Jurkat, Clone E6-1 (cell line): ENCODE data around the gene MUCL3.
"Not testable (repeated sequence)": the region's sequence is repeated elsewhere in the genome, so short reads cannot be mapped to it uniquely, and the experiment has no call there.

ENCODE experiments used
- DNase-seq: peaks from one replicate; pipeline ENCODE4 v3.0.0-alpha.2; 2011; ENCODE audit warnings: low read depth, low spot score
- H3K4me3 ChIP-seq: 2 replicates; pipeline ENCODE4 v1.5.1; 2011; ENCODE audit warnings: mild to moderate bottlenecking, low read length, control low read depth, moderate library complexity

MUCL3 gene

GRCh38 chr6:30969171-30969570, 28.4 kb downstream of the MUCL3 start:
- DNase-seq, H3K4me3 ChIP-seq: not testable (repeated sequence)

GRCh38 chr6:30970946-30971345, 30.2 kb downstream of the MUCL3 start:
- DNase-seq, result no peak
- no peak overlapping the region for H3K4me3 ChIP-seq

GRCh38 chr6:30972816-30973215, 32.0 kb downstream of the MUCL3 start:
- H3K4me3 ChIP-seq, result no peak overlapping the region
- no peak for DNase-seq

GRCh38 chr6:30974490-30975252, 33.9 kb downstream of the MUCL3 start:
- H3K4me3 ChIP-seq, result no peak overlapping the region
- DNase-seq, result no peak

GRCh38 chr6:30979141-30979540, 38.4 kb downstream of the MUCL3 start:
- DNase-seq, result no peak
- no peak overlapping the region for H3K4me3 ChIP-seq

- DNase-seq, result no peak
- no peak overlapping the region for H3K4me3 ChIP-seq
These were observed 38.9 kb downstream of the MUCL3 start for GRCh38 chr6:30979690-30980089.

- DNase-seq, result no peak
- H3K4me3 ChIP-seq, result no peak overlapping the region
These were observed 41.4 kb downstream of the MUCL3 start for GRCh38 chr6:30981942-30982772.

- DNase-seq, result no peak
- H3K4me3 ChIP-seq, result no peak within 1 kb of the TSS
These were observed 42.7 kb downstream of the MUCL3 start, which contains the start of gene MUC21 for GRCh38 chr6:30983439-30983838. TSS of gene MUC21 (plus strand) at chr6:30983718. CDS start at chr6:30983959, 241 bp downstream.

- H3K4me3 ChIP-seq, result no peak overlapping the region
- no peak for DNase-seq
These were observed 44.7 kb downstream of the MUCL3 start for GRCh38 chr6:30985490-30985889.

GRCh38 chr6:30987304-30987703, 46.5 kb downstream of the MUCL3 start:
- H3K4me3 ChIP-seq, result no peak overlapping the region
- no peak for DNase-seq

- DNase-seq, result no peak
- H3K4me3 ChIP-seq, result no peak overlapping the region
These were observed 47.5 kb downstream of the MUCL3 start for GRCh38 chr6:30988209-30988825.

GRCh38 chr6:30990422-30991086, 49.8 kb downstream of the MUCL3 start:
- H3K4me3 ChIP-seq, result no peak overlapping the region
- DNase-seq, result peak; percentile 28

GRCh38 chr6:30991891-30992290, 51.1 kb downstream of the MUCL3 start:
- H3K4me3 ChIP-seq, result no peak overlapping the region
- no peak for DNase-seq

GRCh38 chr6:30997301-30997700, 56.5 kb downstream of the MUCL3 start:
- no peak for DNase-seq
- no peak overlapping the region for H3K4me3 ChIP-seq

GRCh38 chr6:30998785-30999184, 58.0 kb downstream of the MUCL3 start:
- H3K4me3 ChIP-seq, result no peak overlapping the region
- DNase-seq, result no peak

- not testable (repeated sequence) for DNase-seq, H3K4me3 ChIP-seq
These were observed 59.5 kb downstream of the MUCL3 start for GRCh38 chr6:31000067-31000860.

GRCh38 chr6:31001281-31001888, 60.6 kb downstream of the MUCL3 start:
- DNase-seq, result peak; percentile 72
- no peak overlapping the region for H3K4me3 ChIP-seq

GRCh38 chr6:31002471-31002870, 61.7 kb downstream of the MUCL3 start:
- no peak for DNase-seq
- H3K4me3 ChIP-seq, result no peak overlapping the region
